ENCODE measurements around the gene TEX14.

Gene TEX14

GRCh38 chr17:58597371-58597770, 94.5 kb downstream of the TEX14 start:
- DNase-seq: no peak
- H3K27me3 ChIP-seq (ENCODE audit: insufficient read depth, low read length, poor library complexity): no peaks in the 10 kb centered on the region
- no peaks in the 10 kb centered on the region for H4K20me1 ChIP-seq (ENCODE audit: insufficient read depth, low read length)
- ATAC-seq (ENCODE audit: insufficient read depth, low read depth): no peak
- no peaks in the 10 kb centered on the region for H3K79me2 ChIP-seq (ENCODE audit: insufficient read depth, low read length)
- no peak overlapping the region for H3K4me2 ChIP-seq (ENCODE audit: insufficient read depth, low read length)
- no peaks in the 10 kb centered on the region for H3K36me3 ChIP-seq (ENCODE audit: insufficient read depth, low read length)
- no peak overlapping the region for H3K27ac ChIP-seq (ENCODE audit: low read length)
- TF ChIP-seq EZH2 (IDR thresholded peaks at IDR 0.05; ENCODE audit: borderline replicate concordance, low read depth, low read length, severe bottlenecking) (no peak), CTCF (IDR thresholded peaks at IDR 0.05; ENCODE audit: borderline replicate concordance, extremely low read depth, low read length, poor library complexity, severe bottlenecking) (no peak)
- no peaks in the 10 kb centered on the region for H3K9me3 ChIP-seq (ENCODE audit: insufficient read depth, low read length, severe bottlenecking)
- no peaks in the 10 kb centered on the region for H3K4me1 ChIP-seq (ENCODE audit: insufficient read depth, low read length)
- no peak overlapping the region for H2AFZ ChIP-seq (ENCODE audit: low read depth, low read length)
- H3K9ac ChIP-seq (ENCODE audit: low read depth, low read length): no peak overlapping the region
- no peak overlapping the region for H3K4me3 ChIP-seq (ENCODE audit: low read depth in 1 of 2, low read length in 2 of 2)

GRCh38 chr17:58595194-58595792, 96.6 kb downstream of the TEX14 start:
- Histone ChIP-seq H3K27ac (ENCODE audit: low read length) (no peak overlapping the region), H3K9me3 (ENCODE audit: insufficient read depth, low read length, severe bottlenecking) (no peaks in the 10 kb centered on the region), H3K4me3 (ENCODE audit: low read depth in 1 of 2, low read length in 2 of 2) (no peak overlapping the region), H3K79me2 (ENCODE audit: insufficient read depth, low read length) (no peaks in the 10 kb centered on the region), H4K20me1 (ENCODE audit: insufficient read depth, low read length) (no peaks in the 10 kb centered on the region), H3K27me3 (ENCODE audit: insufficient read depth, low read length, poor library complexity) (no peaks in the 10 kb centered on the region), H3K36me3 (ENCODE audit: insufficient read depth, low read length) (no peaks in the 10 kb centered on the region), H3K9ac (ENCODE audit: low read depth, low read length) (no peak overlapping the region), H3K4me2 (ENCODE audit: insufficient read depth, low read length) (no peak overlapping the region), H3K4me1 (ENCODE audit: insufficient read depth, low read length) (no peaks in the 10 kb centered on the region), H2AFZ (ENCODE audit: low read depth, low read length) (no peak overlapping the region)
- TF ChIP-seq EZH2 (IDR thresholded peaks at IDR 0.05; ENCODE audit: borderline replicate concordance, low read depth, low read length, severe bottlenecking): no peak
- no peak for TF ChIP-seq CTCF (IDR thresholded peaks at IDR 0.05; ENCODE audit: borderline replicate concordance, extremely low read depth, low read length, poor library complexity, severe bottlenecking)
- DNase-seq (no peak), ATAC-seq (ENCODE audit: insufficient read depth, low read depth) (no peak)

GRCh38 chr17:58593123-58593522, 98.7 kb downstream of the TEX14 start:
- Histone ChIP-seq H3K36me3 (ENCODE audit: insufficient read depth, low read length) (no peaks in the 10 kb centered on the region), H3K79me2 (ENCODE audit: insufficient read depth, low read length) (no peaks in the 10 kb centered on the region), H3K4me3 (ENCODE audit: low read depth in 1 of 2, low read length in 2 of 2) (no peak overlapping the region), H3K4me1 (ENCODE audit: insufficient read depth, low read length) (no peaks in the 10 kb centered on the region), H3K27me3 (ENCODE audit: insufficient read depth, low read length, poor library complexity) (no peaks in the 10 kb centered on the region), H4K20me1 (ENCODE audit: insufficient read depth, low read length) (no peaks in the 10 kb centered on the region), H3K27ac (ENCODE audit: low read length) (no peak overlapping the region), H3K4me2 (ENCODE audit: insufficient read depth, low read length) (no peak overlapping the region), H3K9ac (ENCODE audit: low read depth, low read length) (no peak overlapping the region), H3K9me3 (ENCODE audit: insufficient read depth, low read length, severe bottlenecking) (no peaks in the 10 kb centered on the region), H2AFZ (ENCODE audit: low read depth, low read length) (no peak overlapping the region)
- no peak for DNase-seq
- TF ChIP-seq EZH2 (IDR thresholded peaks at IDR 0.05; ENCODE audit: borderline replicate concordance, low read depth, low read length, severe bottlenecking): no peak
- no peak for TF ChIP-seq CTCF (IDR thresholded peaks at IDR 0.05; ENCODE audit: borderline replicate concordance, extremely low read depth, low read length, poor library complexity, severe bottlenecking)
- ATAC-seq (ENCODE audit: insufficient read depth, low read depth): no peak

Measured in DND-41 (cell line).